RWPE1 (cell line): Measurements from ENCODE around the gene BRPF3.

Experiments used
- CTCF ChIA-PET: fragments of 350-600 bp; sonication (Branson Sonifier 250); formaldehyde crosslinking; extraction: SDS; loops from one replicate; lab custom pipeline; 2021; lab: Yijun Ruan, JAX
- POLR2A ChIA-PET: fragments of 400-600 bp; formaldehyde crosslinking; extraction: SDS; loops from one replicate; lab custom pipeline; 2020; ENCODE audit warnings: antibody characterized with exemption; ENCODE audit not compliant: low non-redundant PET; lab: Yijun Ruan, JAX
- DNase-seq: peaks from one replicate; pipeline ENCODE4 v3.0.0; 2012; ENCODE audit warnings: low spot score
- H3K27ac ChIP-seq: fragments of 450-650 bp; 2 replicates; pipeline ENCODE4 v1.5.1; 2017
- CTCF ChIP-seq: fragments of 450-650 bp; conservative IDR thresholded peaks from 2 replicates; pipeline ENCODE4 v1.5.1; 2017; ENCODE audit warnings: low read depth, mild to moderate bottlenecking

BRPF3 gene

GRCh38 chr6:36204068-36204753, 7.7 kb downstream of the BRPF3 start:
- DNase-seq: no peak
- ChIA-PET CTCF (no interaction called here), POLR2A (no interaction called here)
- H3K27ac ChIP-seq: no peak overlapping the region
- TF ChIP-seq CTCF: no peak

- TF ChIP-seq CTCF: no peak
- POLR2A ChIA-PET: interaction anchor here (1.0 kb wide), 1 partner anchor 10 kb away, joined by 4 read pairs; no protein-coding TSS in a partner anchor
- no peak for DNase-seq
- H3K27ac ChIP-seq: no peak overlapping the region
- CTCF ChIA-PET: interaction anchor here (0.6 kb wide), 1 partner anchor 152 kb away, joined by 3 read pairs; no protein-coding TSS in a partner anchor
These were observed 10.6 kb downstream of the BRPF3 start for GRCh38 chr6:36207155-36207554.

GRCh38 chr6:36209606-36210005, 13.1 kb downstream of the BRPF3 start:
- H3K27ac ChIP-seq: no peak overlapping the region
- no peak for DNase-seq
- CTCF ChIA-PET: interaction anchor here (0.7 kb wide), 1 partner anchor 103 kb away, joined by 3 read pairs; no protein-coding TSS in a partner anchor
- POLR2A ChIA-PET: no interaction called here
- no peak for TF ChIP-seq CTCF

- CTCF ChIA-PET: interaction anchor here (0.7 kb wide), 1 partner anchor 103 kb away, joined by 3 read pairs; no protein-coding TSS in a partner anchor
- POLR2A ChIA-PET: no interaction called here
- TF ChIP-seq CTCF: no peak
- DNase-seq: no peak
- H3K27ac ChIP-seq: no peak overlapping the region
These were observed 13.6 kb downstream of the BRPF3 start for GRCh38 chr6:36210182-36210581.

GRCh38 chr6:36210886-36211595, 14.5 kb downstream of the BRPF3 start:
- POLR2A ChIA-PET: no interaction called here
- no peak for TF ChIP-seq CTCF
- CTCF ChIA-PET: interaction anchor here (0.5 kb wide), 1 partner anchor 102 kb away, joined by 3 read pairs; no protein-coding TSS in a partner anchor

GRCh38 chr6:36216559-36216958, 20.0 kb downstream of the BRPF3 start:
- ChIA-PET POLR2A (no interaction called here), CTCF (interaction anchor here (0.5 to 1.3 kb wide), 2 partner anchors 28 to 86 kb away, joined by 3 to 4 read pairs; no protein-coding TSS in a partner anchor)
- DNase-seq: no peak
- no peak for TF ChIP-seq CTCF
- no peak overlapping the region for H3K27ac ChIP-seq

More at GRCh38 chr6:36210886-36211595, 14.5 kb downstream of the BRPF3 start:
- no peak for DNase-seq
- no peak overlapping the region for H3K27ac ChIP-seq
